ENCODE data around the gene LSM12.
A peak's percentile ranks its signal among the peaks of the same experiment; 100 is the strongest.

The LSM12 gene

DNA sequence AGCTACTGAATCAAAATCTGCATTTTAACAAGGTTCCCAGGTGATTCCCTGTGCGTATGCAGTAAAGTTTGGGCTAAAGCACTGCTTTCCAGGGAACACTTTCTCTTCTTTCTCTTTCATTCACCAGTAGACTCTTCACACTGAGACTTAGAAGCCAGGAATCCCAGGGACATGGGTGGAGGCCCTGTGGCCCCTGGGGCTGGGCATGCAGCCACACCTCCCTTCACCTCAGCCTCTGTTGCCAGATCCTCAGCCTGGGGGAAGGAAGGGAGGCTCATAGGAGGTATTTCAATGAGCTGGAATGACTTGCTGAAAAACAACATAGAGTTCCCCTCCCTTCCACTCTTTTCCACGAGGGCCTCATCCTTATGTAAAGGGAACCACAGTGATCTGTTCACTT lies 5.3 kb upstream of the LSM12 start:
- no peaks in the 10 kb centered on the region for H3K27me3 ChIP-seq
- H3K27ac ChIP-seq = peak overlapping the region; percentile 79 to 88
- TF ChIP-seq, protein P1, sequence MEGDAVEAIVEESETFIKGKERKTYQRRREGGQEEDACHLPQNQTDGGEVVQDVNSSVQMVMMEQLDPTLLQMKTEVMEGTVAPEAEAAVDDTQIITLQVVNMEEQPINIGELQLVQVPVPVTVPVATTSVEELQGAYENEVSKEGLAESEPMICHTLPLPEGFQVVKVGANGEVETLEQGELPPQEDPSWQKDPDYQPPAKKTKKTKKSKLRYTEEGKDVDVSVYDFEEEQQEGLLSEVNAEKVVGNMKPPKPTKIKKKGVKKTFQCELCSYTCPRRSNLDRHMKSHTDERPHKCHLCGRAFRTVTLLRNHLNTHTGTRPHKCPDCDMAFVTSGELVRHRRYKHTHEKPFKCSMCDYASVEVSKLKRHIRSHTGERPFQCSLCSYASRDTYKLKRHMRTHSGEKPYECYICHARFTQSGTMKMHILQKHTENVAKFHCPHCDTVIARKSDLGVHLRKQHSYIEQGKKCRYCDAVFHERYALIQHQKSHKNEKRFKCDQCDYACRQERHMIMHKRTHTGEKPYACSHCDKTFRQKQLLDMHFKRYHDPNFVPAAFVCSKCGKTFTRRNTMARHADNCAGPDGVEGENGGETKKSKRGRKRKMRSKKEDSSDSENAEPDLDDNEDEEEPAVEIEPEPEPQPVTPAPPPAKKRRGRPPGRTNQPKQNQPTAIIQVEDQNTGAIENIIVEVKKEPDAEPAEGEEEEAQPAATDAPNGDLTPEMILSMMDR (IDR thresholded peaks at IDR 0.05) = no peak
- peak overlapping the region; percentile 58 to 68 for H3K4me3 ChIP-seq
- H3K4me1 ChIP-seq = peaks cover 4 to 38% (median 23%) of the 10 kb centered on the region in 4 donors
- H3K36me3 ChIP-seq = peaks cover 21 to 26% (median 25%) of the 10 kb centered on the region in 3 donors
- DNase-seq = no peak
- intact Hi-C loops (cut with DNase I; ENCODE audit: low total_unique reads) = loop anchor here (5.0 kb wide), 2 partner anchors 36 to 51 kb away; partner anchors contain the start of gene HDAC5
- no peaks in the 10 kb centered on the region for H3K9me3 ChIP-seq

DNA sequence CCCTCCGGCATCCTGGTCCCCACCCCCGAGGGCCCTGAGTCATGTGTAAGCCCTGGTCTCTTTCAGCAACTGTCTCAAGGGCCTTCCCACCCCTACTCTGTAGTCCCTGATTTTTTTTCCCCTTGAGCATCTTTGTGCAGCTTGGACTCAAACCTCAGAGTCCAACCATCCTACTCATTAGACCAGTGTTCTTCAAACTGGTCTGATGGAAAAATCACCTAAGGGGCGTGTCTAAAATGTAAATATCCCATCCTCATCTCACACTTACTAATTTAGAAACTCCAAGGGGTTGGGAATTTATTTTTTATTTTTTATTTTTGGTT lies 4.7 kb upstream of the LSM12 start:
- Histone ChIP-seq H3K27me3 (no peaks in the 10 kb centered on the region), H3K36me3 (peaks cover 17 to 20% (median 19%) of the 10 kb centered on the region in 3 donors), H3K4me3 (peak overlapping the region; percentile 58 to 68), H3K4me1 (peaks cover 4 to 39% (median 25%) of the 10 kb centered on the region in 4 donors), H3K9me3 (no peaks in the 10 kb centered on the region), H3K27ac (peak overlapping the region; percentile 79 to 88)
- DNase-seq = no peak
- intact Hi-C loops (cut with DNase I; ENCODE audit: low total_unique reads) = loop anchor here (5.0 kb wide), 2 partner anchors 36 to 51 kb away; partner anchors contain the start of gene HDAC5
- TF ChIP-seq, protein P1 (IDR thresholded peaks at IDR 0.05) = no peak

DNA sequence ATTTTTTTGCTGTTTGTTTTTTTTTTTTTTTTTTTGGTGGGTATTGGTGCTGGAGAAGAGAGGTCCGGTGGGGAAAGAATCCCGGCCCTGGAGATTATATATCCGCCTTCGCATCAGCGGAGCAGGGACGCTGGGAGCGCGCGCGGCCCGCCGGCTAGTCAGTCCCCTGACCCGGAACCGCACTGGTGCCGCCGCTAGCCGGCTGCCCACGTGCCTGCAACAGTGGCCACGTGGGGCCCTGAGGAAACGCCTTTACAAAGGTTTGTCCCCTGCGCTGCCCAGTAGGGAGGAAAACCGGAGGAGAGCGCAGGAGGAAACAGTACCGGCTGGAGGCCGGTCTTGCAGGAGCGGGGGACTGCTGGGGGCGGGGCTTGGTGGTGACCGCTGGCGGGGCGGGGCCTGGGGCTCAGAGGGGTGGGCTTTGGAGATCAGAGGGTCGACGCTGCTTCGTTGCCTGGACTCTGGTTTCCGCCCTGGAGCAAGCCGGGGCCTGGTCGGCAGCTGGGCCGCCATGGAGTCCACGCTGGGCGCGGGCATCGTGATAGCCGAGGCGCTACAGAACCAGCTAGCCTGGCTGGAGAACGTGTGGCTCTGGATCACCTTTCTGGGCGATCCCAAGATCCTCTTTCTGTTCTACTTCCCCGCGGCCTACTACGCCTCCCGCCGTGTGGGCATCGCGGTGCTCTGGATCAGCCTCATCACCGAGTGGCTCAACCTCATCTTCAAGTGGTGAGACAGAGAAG lies 4.2 kb upstream of the LSM12 start, which contains the start of gene G6PC3:
Gene G6PC3, plus strand, starts transcription at position 281 of the 743 bp plus-strand sequence. Its CDS starts 231 bp downstream, at position 512.
- peak within 1 kb of the TSS; percentile 58 to 68 for H3K4me3 ChIP-seq
- no peaks in the 10 kb centered on the region for H3K27me3 ChIP-seq
- intact Hi-C loops (cut with DNase I; ENCODE audit: low total_unique reads) = loop anchor here (5.0 kb wide), 2 partner anchors 37 to 52 kb away; partner anchors contain the start of gene HDAC5
- TF ChIP-seq, protein P1 (IDR thresholded peaks at IDR 0.05) = peak; percentile 12 to 36
- H3K9me3 ChIP-seq = no peaks in the 10 kb centered on the region
- H3K27ac ChIP-seq = peak within 1 kb of the TSS; percentile 79 to 88
- H3K4me1 ChIP-seq = peaks cover 4 to 43% (median 27%) of the 10 kb centered on the region in 4 donors
- H3K36me3 ChIP-seq = peaks cover 12 to 15% (median 14%) of the 10 kb centered on the region in 3 donors
- DNase-seq = peak; percentile 96 to 98

DNA sequence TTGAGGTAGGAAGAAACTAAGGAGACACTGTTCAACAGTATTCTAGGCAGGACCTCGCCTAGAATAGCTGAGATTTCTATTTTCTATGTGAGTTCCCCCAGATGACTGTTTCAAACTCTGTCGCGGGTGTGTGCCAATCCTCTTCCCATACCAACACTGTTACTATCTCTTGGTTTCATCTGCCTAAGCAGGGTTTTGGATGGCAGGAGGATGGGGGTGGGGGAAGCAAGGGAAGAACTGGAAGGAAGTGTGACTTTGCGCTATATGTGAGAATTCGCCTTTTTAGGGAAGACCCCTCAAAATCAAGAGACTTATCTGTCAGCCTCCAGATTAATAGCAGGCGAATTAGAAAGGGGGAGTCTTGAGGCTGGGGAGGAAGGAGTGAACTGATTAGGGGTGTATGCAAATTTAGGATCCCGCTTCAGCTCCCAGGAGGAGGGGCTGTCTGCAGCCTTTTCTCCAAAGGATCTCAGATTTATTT lies 3.5 kb upstream of the LSM12 start:
- intact Hi-C loops (cut with DNase I; ENCODE audit: low total_unique reads) = loop anchor here (5.0 kb wide), 3 partner anchors 37 to 58 kb away; partner anchors contain the start of genes HDAC5 and TMEM101
- Histone ChIP-seq H3K4me1 (peaks cover 4 to 49% (median 28%) of the 10 kb centered on the region in 4 donors), H3K4me3 (peak overlapping the region; percentile 58 to 68), H3K27ac (peak overlapping the region; percentile 79 to 88), H3K9me3 (no peaks in the 10 kb centered on the region), H3K36me3 (peaks cover 6 to 9% (median 8%) of the 10 kb centered on the region in 3 donors), H3K27me3 (no peaks in the 10 kb centered on the region)
- no peak for DNase-seq
- TF ChIP-seq, protein P1 (IDR thresholded peaks at IDR 0.05) = no peak

DNA sequence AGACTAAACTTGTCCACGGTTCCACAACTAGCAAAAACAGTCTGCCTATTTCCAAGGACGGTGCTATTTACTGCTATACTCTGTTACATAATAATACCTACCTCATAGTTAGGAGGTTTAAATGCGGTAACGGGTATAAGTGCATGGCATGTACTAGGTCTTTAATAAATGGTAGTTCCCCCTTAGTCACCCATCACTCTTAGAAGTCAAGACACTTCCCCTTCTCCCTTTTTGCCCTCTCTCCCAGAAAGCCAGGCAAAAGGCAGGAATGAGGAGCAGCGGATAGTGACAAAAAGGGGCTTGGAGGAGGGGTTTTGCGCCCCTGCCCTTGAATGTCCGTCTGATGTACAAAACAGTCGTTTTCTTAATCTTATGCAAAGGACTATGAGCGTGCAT lies 1.1 kb upstream of the LSM12 start:
- Histone ChIP-seq H3K36me3 (peaks cover 0 to 8% (median 3%) of the 10 kb centered on the region in 3 donors), H3K4me3 (no peak overlapping the region), H3K27ac (peak overlapping the region; percentile 88 to 93), H3K4me1 (peaks cover 4 to 54% (median 26%) of the 10 kb centered on the region in 4 donors), H3K27me3 (no peaks in the 10 kb centered on the region), H3K9me3 (no peaks in the 10 kb centered on the region)
- intact Hi-C loops (cut with DNase I; ENCODE audit: low total_unique reads) = loop anchor here (5.0 kb wide), 1 partner anchor 55 kb away; the partner anchor contains the start of gene TMEM101
- TF ChIP-seq, protein P1 (IDR thresholded peaks at IDR 0.05) = no peak
- DNase-seq = no peak

Measured in tibial artery (tissue), 4 donors.